Left lung (tissue), 10 donors: ENCODE measurements around the gene IRF8. TPM values are rescaled to one million over a fixed set of nuclear protein-coding genes. Genes with fewer than 3 reads are reported as not detected.
A peak's percentile ranks its signal among the peaks of the same experiment; 100 is the strongest.

ENCODE experiments used
- ATAC-seq: fragments of 200-7000 bp; cut with Tn5 transposase; one replicate; pipeline ENCODE4 v1.9.1; 2020; ENCODE audit warnings: moderate library complexity
- DNase-seq, 4 donors: peaks; one replicate each; pipeline ENCODE4 v3.0.0-alpha.2; 2013 to 2020
- H3K27ac ChIP-seq, 2 donors: fragments of 200-600 bp; sonication (generic) in 1 of 2; one replicate each; pipeline versions ENCODE4 v1.5.0 to v1.8.0; 2020 to 2021
- H3K27me3 ChIP-seq, 2 donors: fragments of 200-600 bp; sonication (generic) in 1 of 2; one replicate each; pipeline versions ENCODE4 v1.5.0 to v1.8.0; 2020 to 2021
- H3K36me3 ChIP-seq, 2 donors: fragments of 200-600 bp; sonication (generic) in 1 of 2; one replicate each; pipeline versions ENCODE4 v1.5.0 to v1.8.0; 2020 to 2021
- H3K4me1 ChIP-seq, 2 donors: fragments of 200-600 bp; one replicate each; pipeline ENCODE4 v1.8.0; 2021
- H3K4me3 ChIP-seq, 2 donors: fragments of 200-600 bp; sonication (generic) in 1 of 2; one replicate each; pipeline versions ENCODE4 v1.5.0 to v1.8.0; 2020 to 2021; ENCODE audit warnings: mild to moderate bottlenecking in 1 of 2
- H3K9me3 ChIP-seq, 2 donors: fragments of 200-600 bp; sonication (generic) in 1 of 2; one replicate each; pipeline versions ENCODE4 v1.5.0 to v1.8.0; 2020 to 2021
- CTCF ChIP-seq, 2 donors: fragments of 200-600 bp; sonication (generic) in 1 of 2; IDR thresholded peaks; one replicate each; pipeline versions ENCODE4 v1.5.0 to v1.8.0; 2021; ENCODE audit warnings: antibody characterized with exemption in 2 of 2
- intact Hi-C, 2 donors: fragments of 100-400 bp; cut with DNase I; formaldehyde crosslinking; loops; one replicate each; pipeline versions ENCODE4 v1.11.2 to v1.14.2; 2022
- polyA plus RNA-seq, 6 donors: library from polyadenylated mRNA; unstranded; fragments of 120-200 nt; gene quantifications; one replicate each; pipeline ENCODE4 v1.2.1, GENCODE V29; 2013; ENCODE audit not compliant: insufficient read length in 6 of 6
- total RNA-seq, 2 donors: library from RNA; stranded (reverse); fragmentation: NEBNext Ultra II Directional; extraction: Animal tissue kit (Norgen Biotek cat#: 25700); gene quantifications; one replicate each; pipeline ENCODE4 v1.2.1, GENCODE V29; 2021
- donor health status: DM: no; HTN: yes; CAD: no.
- donor health status: DM: no; HTN: no; CAD: no.

The IRF8 gene
- total and polyA plus RNA-seq, 8 donors = 9.8 to 33.6 (median 15.2) TPM

- H3K27ac ChIP-seq = no peak overlapping the region
- peaks cover 0 to 7% of the 10 kb centered on the region in 2 donors for H3K27me3 ChIP-seq
- H3K4me3 ChIP-seq = no peak overlapping the region
- intact Hi-C loops = no loop called here
- peaks cover 0 to 8% of the 10 kb centered on the region in 2 donors for H3K4me1 ChIP-seq
- ATAC-seq (no peak), DNase-seq (no peak)
- H3K9me3 ChIP-seq = no peaks in the 10 kb centered on the region
- H3K36me3 ChIP-seq = no peaks in the 10 kb centered on the region
- no peak for TF ChIP-seq CTCF (IDR thresholded peaks at IDR 0.05)
Measured at GRCh38 chr16:85965125-85965524, 66.2 kb downstream of the IRF8 start.

- H3K27me3 ChIP-seq = peaks cover 0 to 15% of the 10 kb centered on the region in 2 donors
- ATAC-seq (peak; percentile 26), DNase-seq (no peak)
- TF ChIP-seq CTCF (IDR thresholded peaks at IDR 0.05) = no peak
- no peak overlapping the region for H3K27ac ChIP-seq
- intact Hi-C loops = no loop called here
- no peaks in the 10 kb centered on the region for H3K36me3 ChIP-seq
- H3K4me1 ChIP-seq = peaks cover 0 to 8% of the 10 kb centered on the region in 2 donors
- no peaks in the 10 kb centered on the region for H3K9me3 ChIP-seq
- no peak overlapping the region for H3K4me3 ChIP-seq
Measured at GRCh38 chr16:85967111-85967510, 68.1 kb downstream of the IRF8 start.

GRCh38 chr16:85968041-85968920 lies 69.3 kb downstream of the IRF8 start:
- ATAC-seq (no peak), DNase-seq (no peak)
- TF ChIP-seq CTCF (IDR thresholded peaks at IDR 0.05) = no peak
- H3K27me3 ChIP-seq = peaks cover 0 to 15% of the 10 kb centered on the region in 2 donors
- no peaks in the 10 kb centered on the region for H3K36me3 ChIP-seq
- H3K4me3 ChIP-seq = no peak overlapping the region
- H3K9me3 ChIP-seq = no peaks in the 10 kb centered on the region
- peaks cover 0 to 8% of the 10 kb centered on the region in 2 donors for H3K4me1 ChIP-seq
- intact Hi-C loops = no loop called here
- no peak overlapping the region for H3K27ac ChIP-seq

- no peak for TF ChIP-seq CTCF (IDR thresholded peaks at IDR 0.05)
- DNase-seq = no peak
- H3K27ac ChIP-seq = no peak overlapping the region
- intact Hi-C loops = no loop called here
- no peaks in the 10 kb centered on the region for H3K9me3 ChIP-seq
- H3K36me3 ChIP-seq = no peaks in the 10 kb centered on the region
- no peak overlapping the region for H3K4me3 ChIP-seq
- no peak for ATAC-seq
- H3K4me1 ChIP-seq = peaks cover 0 to under 1% of the 10 kb centered on the region in 2 donors
- H3K27me3 ChIP-seq = peaks cover 0 to 15% of the 10 kb centered on the region in 2 donors
Measured at GRCh38 chr16:85969159-85969558, 70.2 kb downstream of the IRF8 start.

- no peaks in the 10 kb centered on the region for H3K4me1 ChIP-seq
- H3K9me3 ChIP-seq = no peaks in the 10 kb centered on the region
Measured at GRCh38 chr16:85969591-85969990, 70.6 kb downstream of the IRF8 start.

More at GRCh38 chr16:85969591-85969990, 70.6 kb downstream of the IRF8 start:
- DNase-seq = no peak
- no peaks in the 10 kb centered on the region for H3K36me3 ChIP-seq
- H3K27ac ChIP-seq = no peak overlapping the region
- intact Hi-C loops = no loop called here
- no peak for ATAC-seq
- H3K4me3 ChIP-seq = no peak overlapping the region
- no peak for TF ChIP-seq CTCF (IDR thresholded peaks at IDR 0.05)
- peaks cover 0 to 15% of the 10 kb centered on the region in 2 donors for H3K27me3 ChIP-seq
